GM12878 (cell line): ENCODE data around the gene MOAP1. TPM values are rescaled to one million over a fixed set of nuclear protein-coding genes. Genes with fewer than 3 reads are reported as not detected.
"Not testable (repeated sequence)": the region's sequence is repeated elsewhere in the genome, so short reads cannot be mapped to it uniquely, and the experiment has no call there.

Source experiments
- ATAC-seq: fragments of 200-7000 bp; cut with Tn5 transposase; 3 replicates; pipeline ENCODE4 v1.9.1; 2020; ENCODE audit warnings: mild to moderate bottlenecking, moderate library complexity
- BruUV-seq: library from RNA; stranded (reverse); fragments of 400-500 nt; replicated peaks from 2 replicates; lab custom pipeline; 2021; lab: Mats Ljungman, UMichigan
- CTCF ChIA-PET: fragments of 300-600 bp; sonication (Branson Sonifier 250); formaldehyde crosslinking; extraction: SDS; loops from one replicate; lab custom pipeline; 2021; ENCODE audit warnings: inconsistent platforms; lab: Yijun Ruan, JAX
- POLR2A ChIA-PET: fragments of 350-600 bp; formaldehyde crosslinking; extraction: SDS; loops from one replicate; lab custom pipeline; 2021; ENCODE audit warnings: inconsistent platforms; lab: Charles Lee
- RAD21 ChIA-PET: fragments of 300-600 bp; sonication (Branson Sonifier 250); formaldehyde crosslinking; loops from one replicate; lab custom pipeline; 2023; ENCODE audit warnings: antibody characterized with exemption; ENCODE audit not compliant: unreplicated experiment; lab: Charles Lee
- SMC1A ChIA-PET: fragments of 300-600 bp; sonication (Branson Sonifier 250); formaldehyde crosslinking; loops from one replicate; lab custom pipeline; 2023; ENCODE audit not compliant: unreplicated experiment, uncharacterized antibody; lab: Charles Lee
- DNase-seq: peaks from one replicate; pipeline ENCODE4 v3.0.0-alpha.2; 2011; ENCODE audit warnings: low read depth, low spot score
- FAIRE-seq: peaks from 3 replicates; lab custom pipeline; 2011; peaks lifted over from hg19 to GRCh38; lab: Jason Lieb, UNC
- H2AFZ ChIP-seq: 2 replicates; pipeline ENCODE4 v1.6.0; 2011; ENCODE audit warnings: low read depth, low read length, control low read depth; ENCODE audit not compliant: control insufficient read depth
- H3K27ac ChIP-seq: 2 replicates; pipeline ENCODE4 v1.5.1; 2011; ENCODE audit warnings: control low read depth; ENCODE audit not compliant: control insufficient read depth, insufficient read depth
- H3K27me3 ChIP-seq, 2 experiments: replicated peaks in 1 of 2; 2 replicates each; pipeline versions ENCODE4 v1.6.0 to v1.6.1; 2011; ENCODE audit warnings: low read length in 1 of 2; ENCODE audit not compliant: control insufficient read depth in 2 of 2, insufficient read depth in 2 of 2
- H3K36me3 ChIP-seq, 2 experiments: 2 replicates each; pipeline ENCODE4 v1.5.1; 2011; ENCODE audit warnings: low read length in 1 of 2; ENCODE audit not compliant: control insufficient read depth in 2 of 2, insufficient read depth in 2 of 2
- H3K4me1 ChIP-seq: 2 replicates; pipeline ENCODE4 v1.6.1; 2011; ENCODE audit warnings: mild to moderate bottlenecking, low read length, moderate library complexity, mixed read lengths; ENCODE audit not compliant: control insufficient read depth, insufficient read depth
- H3K4me2 ChIP-seq: 2 replicates; pipeline ENCODE4 v1.6.0; 2011; ENCODE audit warnings: control low read depth; ENCODE audit not compliant: control insufficient read depth, insufficient read depth
- H3K4me3 ChIP-seq: fragments of 200-600 bp; sonication (generic); 2 replicates; pipeline ENCODE4 v1.5.1; 2016
- H3K79me2 ChIP-seq: 2 replicates; pipeline ENCODE4 v1.6.0; 2011; ENCODE audit warnings: low read length; ENCODE audit not compliant: control insufficient read depth, insufficient read depth
- H3K9ac ChIP-seq: 2 replicates; pipeline ENCODE4 v1.8.0; 2011; ENCODE audit warnings: low read length, control low read depth, mixed read lengths; ENCODE audit not compliant: control insufficient read depth, insufficient read depth
- H3K9me3 ChIP-seq: replicated peaks from 3 replicates; pipeline ENCODE4 v1.5.1; 2011; ENCODE audit warnings: mild to moderate bottlenecking, low read length; ENCODE audit not compliant: control insufficient read depth, insufficient read depth
- H4K20me1 ChIP-seq: 2 replicates; pipeline ENCODE4 v1.6.0; 2011; ENCODE audit not compliant: control insufficient read depth, insufficient read depth
- NFYB ChIP-seq: IDR thresholded peaks from 2 replicates; pipeline ENCODE4 v1.6.1; 2011; ENCODE audit warnings: low read depth, mild to moderate bottlenecking, low read length, improper control_type of control experiment, moderate library complexity; ENCODE audit not compliant: insufficient read depth
- WGBS: methylation state at CpG from one replicate; pipeline ENCODE4 v1.1.6; 2016; ENCODE audit warnings: low lambda C conversion rate; ENCODE audit not compliant: insufficient replicate concordance, insufficient coverage; ENCODE audit errors: missing lambda C conversion rate; 5-methylcytosine and 5-hydroxymethylcytosine counted together
- in situ Hi-C: fragments of 300-500 bp; cut with MboI; formaldehyde crosslinking; loops from 9 replicates; pipeline ENCODE4 v1.14.3; 2018; ENCODE audit warnings: mixed read lengths
- intact Hi-C: fragments of 100-400 bp; cut with micrococcal nuclease; formaldehyde crosslinking; loops from one replicate; pipeline ENCODE4 v1.14.2; 2022; ENCODE audit not compliant: unreplicated experiment
- polyA plus RNA-seq, 11 experiments: library from polyadenylated mRNA; depleted of rRNA in 4 of 11; unstranded in 6 of 11; stranded (reverse) in 5 of 11; fragments of >200 nt; fragmentation: Nextera tagmentation in 4 of 11; fragmentation: Illumina TruSeq in 1 of 11; extraction: Ambion mirVana in 4 of 11; extraction: Trizol in 1 of 11; gene quantifications; 1 replicate in 1 of 11; 2 replicates in 10 of 11; pipeline versions ENCODE4 v1.2.1 to v1.2.3, GENCODE V29; 2011 to 2016; ENCODE audit warnings: inconsistent platforms in 2 of 11, missing spikeins in 2 of 11, low read depth in 1 of 11
- total RNA-seq, 4 experiments: library from RNA; depleted of rRNA in 3 of 4; stranded (reverse); fragments of >200 nt in 3 of 4; fragmentation: Illumina TruSeq in 1 of 4; extraction: Trizol in 1 of 4; gene quantifications; 2 replicates each; pipeline versions ENCODE4 v1.2.1 to v1.2.3, GENCODE V29; 2013 to 2021

MOAP1 gene
- total and polyA plus RNA-seq, 10 of the 15 experiments (the other 5 are each of a cell fraction or from before 2014, with no cell fraction given), result 3.1 to 51.9 (median 11.4) TPM

GRCh38 chr14:93169619-93170018, 15.1 kb downstream of the MOAP1 start:
- CTCF ChIA-PET, result interaction anchor here (0.6 to 5.4 kb wide), 6 partner anchors 9 to 236 kb away, joined by 3 to 47 read pairs (median 4); no protein-coding TSS in a partner anchor

GRCh38 chr14:93168610-93169009, 16.1 kb downstream of the MOAP1 start:
- H2AFZ ChIP-seq, in situ Hi-C loops, H3K4me2 ChIP-seq, H3K27me3 ChIP-seq, DNase-seq, FAIRE-seq, H3K27ac ChIP-seq, ATAC-seq, BruUV-seq, H3K4me1 ChIP-seq, H3K9ac ChIP-seq, H3K4me3 ChIP-seq, H3K79me2 ChIP-seq, H4K20me1 ChIP-seq, H3K9me3 ChIP-seq, H3K36me3 ChIP-seq: not testable (repeated sequence)
- intact Hi-C loops, result loop anchor here (5.0 to 10.0 kb wide), 2 partner anchors 39 to 454 kb away; partner anchors contain the start of genes GON7 and UBR7
- CTCF ChIA-PET, result interaction anchor here (1.1 to 5.4 kb wide), 5 partner anchors 10 to 237 kb away, joined by 3 to 47 read pairs (median 5); no protein-coding TSS in a partner anchor
- RAD21 ChIA-PET, result interaction anchor here (1.5 kb wide), 1 partner anchor 39 kb away, joined by 4 read pairs; the partner anchor contains the start of gene UBR7
- 78% methylated on average over 9 of the region's 9 CpGs for WGBS
- POLR2A ChIA-PET, result interaction anchor here (0.5 to 1.4 kb wide), 5 partner anchors 15 to 1051 kb away, joined by 3 to 6 read pairs (median 3); partner anchors contain the start of genes GON7 and UBR7
- SMC1A ChIA-PET, result interaction anchor here (7.8 kb wide), 1 partner anchor 8 kb away, joined by 69 read pairs; no protein-coding TSS in a partner anchor

More at GRCh38 chr14:93169619-93170018, 15.1 kb downstream of the MOAP1 start:
- POLR2A ChIA-PET, result interaction anchor here (0.5 to 0.6 kb wide), 2 partner anchors 12 to 402 kb away, joined by 4 to 9 read pairs; no protein-coding TSS in a partner anchor
- DNase-seq, H3K4me1 ChIP-seq, H3K27ac ChIP-seq, H3K4me2 ChIP-seq, in situ Hi-C loops, H2AFZ ChIP-seq, H3K9ac ChIP-seq, H3K27me3 ChIP-seq, H3K4me3 ChIP-seq, ATAC-seq, FAIRE-seq, BruUV-seq, H4K20me1 ChIP-seq, H3K36me3 ChIP-seq, H3K9me3 ChIP-seq, H3K79me2 ChIP-seq: not testable (repeated sequence)
- intact Hi-C loops, result loop anchor here (5.0 to 10.0 kb wide), 2 partner anchors 38 to 455 kb away; partner anchors contain the start of genes GON7 and UBR7
- RAD21 ChIA-PET, result interaction anchor here (0.9 to 1.1 kb wide), 2 partner anchors 15 to 57 kb away, joined by 4 read pairs; partner anchors contain the start of genes LYSET and MOAP1
- peak; percentile 66; the same call in 1 of the 2 replicates for TF ChIP-seq NFYB
- WGBS, result 43% methylated on average over 6 of the region's 6 CpGs
- SMC1A ChIA-PET, result interaction anchor here (7.8 kb wide), 1 partner anchor 7 kb away, joined by 69 read pairs; no protein-coding TSS in a partner anchor
